ENCODE data around the gene PCSK7.

Gene PCSK7

GRCh38 chr11:117200813-117201657, 30.8 kb downstream of the PCSK7 start:
- TF ChIP-seq FOXA1 (IDR thresholded peaks at IDR 0.05) (no peak), ARNT (IDR thresholded peaks at IDR 0.05) (no peak), ZNF384 (IDR thresholded peaks at IDR 0.05) (no peak), FOXM1 (IDR thresholded peaks at IDR 0.05; ENCODE audit: borderline replicate concordance) (no peak), NFRKB (IDR thresholded peaks at IDR 0.05) (no peak)
- TF ChIP-seq, protein P1, sequence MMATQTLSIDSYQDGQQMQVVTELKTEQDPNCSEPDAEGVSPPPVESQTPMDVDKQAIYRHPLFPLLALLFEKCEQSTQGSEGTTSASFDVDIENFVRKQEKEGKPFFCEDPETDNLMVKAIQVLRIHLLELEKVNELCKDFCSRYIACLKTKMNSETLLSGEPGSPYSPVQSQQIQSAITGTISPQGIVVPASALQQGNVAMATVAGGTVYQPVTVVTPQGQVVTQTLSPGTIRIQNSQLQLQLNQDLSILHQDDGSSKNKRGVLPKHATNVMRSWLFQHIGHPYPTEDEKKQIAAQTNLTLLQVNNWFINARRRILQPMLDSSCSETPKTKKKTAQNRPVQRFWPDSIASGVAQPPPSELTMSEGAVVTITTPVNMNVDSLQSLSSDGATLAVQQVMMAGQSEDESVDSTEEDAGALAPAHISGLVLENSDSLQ (IDR thresholded peaks at IDR 0.05) = no peak
- POLR2A ChIA-PET = no interaction called here
- CTCF ChIA-PET = interaction anchor here (1.7 kb wide), 1 partner anchor 20 kb away, joined by 3 read pairs; no protein-coding TSS in a partner anchor
- DNase-seq (ENCODE audit: extremely low spot score) = no peak

DNA sequence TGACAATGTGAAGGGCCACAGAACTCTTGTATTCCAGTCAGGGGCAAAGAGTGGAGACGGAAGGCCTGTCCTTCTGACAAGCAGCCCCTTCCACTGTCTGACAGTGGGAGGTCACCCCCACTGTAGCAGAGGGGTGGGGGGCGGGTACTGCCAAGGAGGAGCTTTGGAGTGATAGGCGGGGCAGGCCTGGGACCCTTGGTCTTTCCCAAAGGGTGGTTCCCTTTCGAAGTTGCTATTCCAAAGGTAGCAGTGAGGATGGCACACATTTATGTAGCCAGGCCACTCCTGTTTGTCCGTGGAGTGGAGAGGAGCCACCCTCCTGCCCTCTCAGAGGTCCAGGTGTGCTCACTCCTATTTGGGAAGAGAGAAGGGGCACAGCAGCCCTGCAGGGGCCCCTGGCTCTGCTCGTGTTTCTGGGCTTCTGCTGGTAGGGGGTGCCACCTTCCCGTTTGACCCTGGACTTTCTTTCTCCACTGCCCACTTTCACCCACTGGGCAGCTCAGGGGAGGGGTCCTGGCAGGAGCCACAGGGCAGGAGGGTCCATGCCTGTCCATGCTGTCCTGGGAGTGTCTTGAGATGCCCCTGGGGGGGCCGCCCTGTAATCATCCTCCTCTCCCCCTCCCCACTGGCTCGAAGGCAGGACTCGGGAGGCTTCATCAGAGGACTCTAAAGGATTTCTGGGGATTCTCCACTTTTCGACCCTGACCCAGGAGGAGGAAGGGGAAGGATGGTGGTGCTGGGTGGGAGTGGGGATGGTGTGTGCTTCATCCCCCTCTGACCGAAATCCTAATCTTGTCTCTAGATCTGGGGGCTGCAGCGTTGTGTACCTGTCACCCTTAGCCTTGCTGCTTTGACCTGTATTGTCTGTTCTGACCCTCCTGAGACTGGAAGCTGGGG, 31.7 kb downstream of the PCSK7 start:
- TF ChIP-seq ZNF384 (IDR thresholded peaks at IDR 0.05) = no peak
- TF ChIP-seq SP1 (IDR thresholded peaks at IDR 0.05) = no peak
- no peak for TF ChIP-seq ELF4 (IDR thresholded peaks at IDR 0.05)
- TF ChIP-seq SUZ12 (IDR thresholded peaks at IDR 0.05) = no peak
- TF ChIP-seq BHLHE40 (IDR thresholded peaks at IDR 0.05; ENCODE audit: borderline replicate concordance) = no peak
- no peak for TF ChIP-seq NFRKB (IDR thresholded peaks at IDR 0.05)
- TF ChIP-seq, protein P1 (IDR thresholded peaks at IDR 0.05) = no peak
- TF ChIP-seq FOXK2 (IDR thresholded peaks at IDR 0.05) = no peak
- no peak for TF ChIP-seq HDGF (IDR thresholded peaks at IDR 0.05; ENCODE audit: borderline replicate concordance)
- TF ChIP-seq FOXM1 (IDR thresholded peaks at IDR 0.05; ENCODE audit: borderline replicate concordance) = no peak
- TF ChIP-seq FOXA1 (IDR thresholded peaks at IDR 0.05) = no peak
- no peak for TF ChIP-seq CTBP1 (IDR thresholded peaks at IDR 0.05; ENCODE audit: borderline replicate concordance)
- TF ChIP-seq TARDBP (IDR thresholded peaks at IDR 0.05) = no peak
- no peak for TF ChIP-seq LEF1 (IDR thresholded peaks at IDR 0.05; ENCODE audit: borderline replicate concordance)
- no peak for TF ChIP-seq L3MBTL2 (conservative IDR thresholded peaks at IDR 0.05)
- TF ChIP-seq ARNT (IDR thresholded peaks at IDR 0.05) = no peak
- ChIA-PET POLR2A (no interaction called here), CTCF (no interaction called here)
- DNase-seq (ENCODE audit: extremely low spot score) = no peak

DNA sequence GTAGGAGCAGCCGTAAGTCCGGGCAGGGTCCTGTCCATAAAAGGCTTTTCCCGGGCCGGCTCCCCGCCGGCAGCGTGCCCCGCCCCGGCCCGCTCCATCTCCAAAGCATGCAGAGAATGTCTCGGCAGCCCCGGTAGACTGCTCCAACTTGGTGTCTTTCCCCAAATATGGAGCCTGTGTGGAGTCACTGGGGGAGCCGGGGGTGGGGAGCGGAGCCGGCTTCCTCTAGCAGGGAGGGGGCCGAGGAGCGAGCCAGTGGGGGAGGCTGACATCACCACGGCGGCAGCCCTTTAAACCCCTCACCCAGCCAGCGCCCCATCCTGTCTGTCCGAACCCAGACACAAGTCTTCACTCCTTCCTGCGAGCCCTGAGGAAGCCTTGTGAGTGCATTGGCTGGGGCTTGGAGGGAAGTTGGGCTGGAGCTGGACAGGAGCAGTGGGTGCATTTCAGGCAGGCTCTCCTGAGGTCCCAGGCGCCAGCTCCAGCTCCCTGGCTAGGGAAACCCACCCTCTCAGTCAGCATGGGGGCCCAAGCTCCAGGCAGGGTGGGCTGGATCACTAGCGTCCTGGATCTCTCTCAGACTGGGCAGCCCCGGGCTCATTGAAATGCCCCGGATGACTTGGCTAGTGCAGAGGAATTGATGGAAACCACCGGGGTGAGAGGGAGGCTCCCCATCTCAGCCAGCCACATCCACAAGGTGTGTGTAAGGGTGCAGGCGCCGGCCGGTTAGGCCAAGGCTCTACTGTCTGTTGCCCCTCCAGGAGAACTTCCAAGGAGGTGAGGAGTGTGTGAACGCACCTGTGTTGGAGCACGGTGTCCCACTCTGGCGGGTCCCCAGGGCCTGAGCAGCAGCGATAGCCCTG, 32.6 kb downstream of the PCSK7 start, which contains the start of gene TAGLN:
TAGLN (plus strand) TSS at position 318 of the 863 bp plus-strand sequence. CDS start 3,644 bp downstream, outside the sequence.
- ChIA-PET POLR2A (no interaction called here), CTCF (no interaction called here)
- no peak for DNase-seq (ENCODE audit: extremely low spot score)
- no peak for TF ChIP-seq FOXA1 (IDR thresholded peaks at IDR 0.05)
- no peak for TF ChIP-seq ELF4 (IDR thresholded peaks at IDR 0.05)
- no peak for TF ChIP-seq NFRKB (IDR thresholded peaks at IDR 0.05)
- no peak for TF ChIP-seq LEF1 (IDR thresholded peaks at IDR 0.05; ENCODE audit: borderline replicate concordance)
- no peak for TF ChIP-seq SP1 (IDR thresholded peaks at IDR 0.05)
- TF ChIP-seq L3MBTL2 (conservative IDR thresholded peaks at IDR 0.05) = no peak
- TF ChIP-seq ARNT (IDR thresholded peaks at IDR 0.05) = no peak
- TF ChIP-seq HDGF (IDR thresholded peaks at IDR 0.05; ENCODE audit: borderline replicate concordance) = no peak
- no peak for TF ChIP-seq CTBP1 (IDR thresholded peaks at IDR 0.05; ENCODE audit: borderline replicate concordance)
- TF ChIP-seq, protein P1 (IDR thresholded peaks at IDR 0.05) = no peak
- TF ChIP-seq FOXM1 (IDR thresholded peaks at IDR 0.05; ENCODE audit: borderline replicate concordance) = no peak
- no peak for TF ChIP-seq BHLHE40 (IDR thresholded peaks at IDR 0.05; ENCODE audit: borderline replicate concordance)
- TF ChIP-seq FOXK2 (IDR thresholded peaks at IDR 0.05) = no peak
- TF ChIP-seq SUZ12 (IDR thresholded peaks at IDR 0.05) = no peak
- TF ChIP-seq TARDBP (IDR thresholded peaks at IDR 0.05) = no peak
- TF ChIP-seq ZNF384 (IDR thresholded peaks at IDR 0.05) = no peak

- POLR2A ChIA-PET = no interaction called here
- TF ChIP-seq SP1 (IDR thresholded peaks at IDR 0.05) = no peak
- TF ChIP-seq FOXM1 (IDR thresholded peaks at IDR 0.05; ENCODE audit: borderline replicate concordance) = no peak
- TF ChIP-seq NFRKB (IDR thresholded peaks at IDR 0.05) = no peak
- no peak for TF ChIP-seq ZNF384 (IDR thresholded peaks at IDR 0.05)
- TF ChIP-seq LEF1 (IDR thresholded peaks at IDR 0.05; ENCODE audit: borderline replicate concordance) = no peak
- no peak for TF ChIP-seq FOXA1 (IDR thresholded peaks at IDR 0.05)
- TF ChIP-seq CTBP1 (IDR thresholded peaks at IDR 0.05; ENCODE audit: borderline replicate concordance) = no peak
- no peak for TF ChIP-seq ARNT (IDR thresholded peaks at IDR 0.05)
- no peak for TF ChIP-seq HDGF (IDR thresholded peaks at IDR 0.05; ENCODE audit: borderline replicate concordance)
- TF ChIP-seq, protein P1 (IDR thresholded peaks at IDR 0.05) = no peak
- no peak for TF ChIP-seq TARDBP (IDR thresholded peaks at IDR 0.05)
- no peak for DNase-seq (ENCODE audit: extremely low spot score)
- CTCF ChIA-PET = no interaction called here
These were observed 33.3 kb downstream of the PCSK7 start for GRCh38 chr11:117198613-117199012.
